Stimulated activated CD8-positive, alpha-beta memory T cell treated with anti-CD3 and anti-CD28 coated beads, Interleukin-7, amount 100 ng/mL, for 1 hour (primary cell): Measurements from ENCODE around the gene TMEM129.
"Not testable (repeated sequence)": the region's sequence is repeated elsewhere in the genome, so short reads cannot be mapped to it uniquely, and the experiment has no call there.

Experiments
- DNase-seq, 2 donors: peaks; one replicate each; pipeline ENCODE4 v3.0.0-alpha.2; 2020; ENCODE audit warnings: low read depth in 2 of 2

TMEM129 gene

DNA sequence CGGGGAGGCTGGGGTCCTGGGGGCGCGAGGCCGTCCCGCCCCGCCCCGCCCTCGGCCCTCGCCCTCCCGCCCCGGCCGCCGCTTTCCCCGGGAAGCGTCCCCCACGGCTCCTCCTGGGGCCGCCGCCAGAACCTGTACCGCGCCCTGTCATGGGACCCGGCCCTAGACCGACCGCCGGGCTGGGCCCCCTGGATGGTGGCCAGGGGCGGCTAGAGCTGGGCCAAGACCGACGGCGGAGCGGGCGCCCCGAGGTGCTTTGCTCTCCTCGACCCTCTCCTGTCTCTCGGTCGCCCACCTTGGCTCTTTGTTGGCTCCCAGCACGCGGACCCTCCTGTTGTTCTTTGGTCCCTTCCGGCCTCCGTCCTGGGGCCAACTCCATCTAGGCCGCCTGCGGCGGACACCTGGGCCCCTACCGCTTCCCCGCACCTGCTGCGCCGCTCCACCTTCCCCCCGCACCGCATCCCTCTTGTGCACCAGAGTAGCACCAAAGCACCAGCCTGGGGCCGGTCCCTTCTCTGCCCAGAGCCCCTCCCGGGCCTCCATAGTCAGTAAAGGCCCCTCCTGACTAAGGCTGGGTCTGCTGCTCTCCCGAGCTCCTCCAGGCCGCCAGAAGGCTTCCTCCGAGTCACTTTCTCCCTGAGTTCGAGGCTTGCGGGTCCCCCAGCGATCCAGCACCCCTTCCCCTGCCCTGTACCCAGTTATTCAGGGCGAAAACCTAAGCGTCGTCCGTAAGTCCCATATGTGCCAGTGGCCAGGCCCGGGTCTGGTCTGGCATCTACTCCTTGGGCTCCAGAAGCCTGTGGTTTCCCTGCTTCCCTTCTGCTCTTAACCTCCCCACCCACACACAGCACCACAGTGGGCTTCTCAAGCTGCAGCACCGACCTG, 785 bp upstream of the TMEM129 start:
- no peak for DNase-seq

DNA sequence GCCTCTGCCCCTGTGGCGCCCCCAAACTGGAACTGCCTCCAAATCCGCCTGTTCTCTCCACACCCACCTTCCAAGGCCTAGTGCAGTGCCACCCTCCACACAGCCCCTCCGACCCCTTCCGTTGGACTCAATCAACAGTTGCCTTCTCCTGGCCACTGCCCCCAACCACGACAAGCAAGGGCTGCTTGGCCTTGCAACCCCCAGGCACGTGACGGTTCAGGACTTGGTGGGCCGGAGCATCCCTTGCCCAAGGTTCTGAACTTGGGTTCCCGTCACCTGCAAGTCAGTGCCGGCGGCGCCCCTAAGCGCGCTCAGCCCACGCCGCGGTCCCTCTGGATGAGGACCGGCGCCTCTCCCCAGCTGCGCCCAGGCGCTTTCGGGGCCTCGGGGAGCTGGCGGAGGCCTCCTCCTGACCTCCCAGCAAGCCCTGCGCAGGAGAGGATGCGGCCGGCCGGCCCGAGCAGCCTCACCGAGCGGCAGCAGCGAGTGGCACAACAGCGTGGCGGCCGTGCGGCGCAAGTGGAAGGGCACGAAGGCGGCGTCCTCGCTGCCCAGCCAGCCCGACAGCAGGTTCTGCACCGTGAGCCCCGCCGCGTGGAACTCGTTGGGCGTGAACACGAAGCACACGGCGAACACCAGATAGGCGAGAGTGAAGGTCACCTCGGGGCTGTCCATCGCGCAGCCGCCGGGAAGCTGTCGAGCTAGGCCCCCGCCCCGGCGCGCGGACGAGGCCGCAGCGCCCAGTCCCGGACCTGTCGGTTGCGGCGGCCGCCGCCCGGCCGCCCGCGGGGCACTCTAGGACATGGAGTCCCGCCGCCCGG, 750 bp downstream of the TMEM129 start:
- DNase-seq = no peak

DNA sequence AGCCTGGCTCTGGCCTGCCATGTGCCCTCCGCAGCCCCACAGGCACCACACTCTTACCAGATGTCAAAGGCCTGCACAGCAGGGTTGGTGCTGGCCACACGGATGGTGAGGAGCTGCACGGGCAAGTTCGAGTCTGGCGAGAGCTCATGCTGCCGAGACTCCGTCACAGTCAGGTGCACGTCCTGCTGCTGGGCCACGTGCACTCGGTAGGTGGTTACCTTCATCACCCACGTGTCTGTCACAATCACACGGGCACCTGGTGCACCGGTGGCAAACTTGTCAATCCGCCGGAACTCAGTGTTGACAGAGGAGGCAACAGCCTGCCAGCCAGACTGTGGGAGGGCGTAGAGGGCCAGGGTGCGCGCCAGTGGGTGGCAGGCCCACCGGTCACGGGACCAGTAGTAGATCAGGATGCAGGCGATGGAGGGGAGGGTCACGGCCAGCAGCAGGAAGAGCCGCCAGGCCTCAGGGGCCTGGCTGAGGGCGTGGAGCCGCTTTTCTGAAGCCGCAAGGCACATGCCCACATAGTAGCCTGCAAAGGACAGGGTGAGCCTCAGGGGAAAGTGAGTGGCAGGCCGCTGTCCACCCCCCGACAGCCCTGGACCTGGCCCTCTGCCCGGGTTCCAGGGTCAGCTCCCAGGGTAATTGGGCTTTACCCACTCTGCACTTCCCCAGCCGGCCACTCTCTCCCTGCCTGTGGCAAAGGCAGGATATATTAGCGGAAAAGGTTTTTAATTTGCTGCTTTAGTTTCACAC, 2.9 kb downstream of the TMEM129 start:
- DNase-seq = no peak

DNA sequence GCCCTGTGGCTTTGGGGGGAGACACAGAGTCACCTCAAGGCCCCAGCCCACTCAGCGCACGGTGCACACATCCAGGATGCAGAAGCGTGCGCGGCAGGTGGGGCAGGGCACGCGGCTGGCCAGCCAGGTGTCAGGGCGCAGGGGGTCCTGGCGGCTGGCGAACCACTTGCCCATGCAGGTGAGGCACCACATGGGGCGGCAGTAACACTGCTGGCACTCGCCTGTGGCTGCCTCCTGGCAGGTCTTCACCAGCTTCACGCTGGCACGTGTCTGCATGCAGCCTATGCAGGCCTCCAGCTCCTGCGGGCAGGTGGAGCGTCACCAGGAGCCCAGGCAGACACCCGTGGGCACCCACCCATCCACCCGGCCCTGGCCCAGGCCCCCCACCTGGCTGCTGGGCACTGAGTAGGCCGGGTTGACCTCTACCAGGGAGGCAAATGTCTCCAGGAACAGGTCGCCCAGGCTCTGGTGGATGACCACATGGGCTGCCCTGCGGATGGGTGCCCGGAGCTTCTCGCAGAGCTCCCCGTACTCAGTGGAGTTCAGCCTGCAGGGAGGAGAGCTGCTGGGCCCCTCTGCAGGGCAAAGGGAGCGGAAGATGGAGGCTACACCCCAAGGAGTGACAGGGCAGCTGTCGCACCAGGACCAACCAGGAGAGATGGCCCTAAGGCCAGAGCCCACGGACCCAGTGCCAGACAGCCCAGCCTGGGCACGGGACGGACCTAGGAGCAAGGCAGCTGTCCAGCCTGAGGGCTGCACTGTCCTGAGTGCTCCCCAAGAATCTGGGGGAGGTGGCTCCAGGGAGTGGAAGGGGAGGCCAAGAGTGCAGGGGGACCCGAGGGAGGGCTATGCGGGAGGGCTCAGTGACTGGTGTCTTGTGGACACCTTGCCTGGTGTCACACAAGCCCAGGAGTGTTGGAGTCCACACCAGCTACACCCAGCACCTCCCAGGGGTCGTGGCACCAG, 3.7 kb downstream of the TMEM129 start:
- DNase-seq = no peak

DNA sequence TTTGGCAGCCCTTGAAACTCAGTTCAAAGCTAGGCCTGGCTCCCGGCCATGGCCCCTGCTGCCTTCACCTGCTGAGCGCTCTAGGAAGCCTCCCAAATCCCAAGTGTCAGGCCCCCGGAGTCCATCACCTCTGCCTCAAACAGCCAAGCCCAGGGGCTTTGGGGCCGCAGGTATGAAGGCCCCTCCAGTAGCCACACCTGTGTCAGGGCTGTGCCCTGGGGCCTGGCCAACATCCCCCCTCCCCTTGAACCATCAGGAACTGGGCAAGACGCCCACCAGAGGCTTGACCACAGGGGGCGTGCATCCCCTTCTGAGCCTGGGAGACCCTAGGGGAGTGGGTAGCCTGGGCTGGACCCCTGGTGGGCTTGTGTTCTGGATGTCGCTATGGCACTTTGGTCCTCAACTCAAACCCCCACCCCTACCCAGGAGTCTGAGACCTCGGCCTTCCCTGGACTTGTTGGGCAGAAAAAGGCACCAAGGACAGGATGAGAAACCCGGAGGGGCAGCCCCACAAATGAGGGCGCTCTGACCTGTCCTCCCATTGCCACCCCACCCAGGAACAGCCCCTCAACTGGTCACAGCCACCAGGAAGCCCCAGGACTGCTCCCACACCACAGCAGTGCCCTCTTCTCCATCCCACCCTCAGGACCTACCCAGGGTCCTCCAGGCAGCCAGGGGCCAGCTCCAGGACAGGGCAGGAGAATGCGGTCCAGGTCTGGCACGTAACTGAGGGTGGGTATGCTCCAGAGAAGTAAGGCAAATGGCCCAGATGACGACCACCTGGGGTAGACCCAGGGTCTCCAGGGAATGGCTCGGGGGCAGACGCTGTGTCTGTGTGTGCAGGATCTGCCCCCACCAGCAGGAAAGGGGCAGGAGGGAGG, 4.8 kb downstream of the TMEM129 start:
- DNase-seq = no peak

DNA sequence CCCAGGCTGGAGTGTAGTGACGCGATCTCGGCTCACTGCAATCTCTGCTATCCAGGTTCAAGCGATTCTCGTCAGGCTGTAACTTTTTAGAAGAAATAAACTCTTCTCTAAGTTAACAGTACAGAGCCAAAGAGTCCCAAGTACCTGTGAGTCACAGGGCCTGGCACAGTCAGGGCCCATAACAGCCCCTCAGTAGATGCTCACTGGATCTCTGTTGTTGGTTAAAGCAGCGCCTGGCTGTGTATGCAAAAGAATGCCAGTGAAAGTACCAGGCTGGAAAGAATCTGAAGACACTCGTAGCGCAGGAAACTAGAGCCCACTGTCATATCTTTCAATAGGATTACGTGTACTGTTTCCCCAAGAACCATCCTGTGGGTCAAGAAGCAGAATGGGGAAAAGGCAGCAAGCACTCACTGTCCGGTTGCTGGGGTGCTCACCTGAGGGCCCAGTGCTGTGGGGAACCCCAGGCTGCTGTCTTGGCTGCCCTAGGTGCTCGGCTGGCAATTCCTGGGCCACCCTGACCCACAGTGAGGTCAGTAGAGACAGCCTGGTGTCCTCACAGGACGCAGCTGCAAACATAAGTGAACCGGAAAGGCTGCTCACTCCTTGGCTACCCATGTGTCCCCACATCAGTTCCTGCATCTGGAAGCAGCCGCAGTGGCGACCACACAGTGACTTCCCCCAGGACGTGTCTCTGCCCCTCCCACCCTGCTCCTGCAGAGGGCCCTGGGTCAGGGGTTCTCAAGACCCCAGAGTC, 5.9 kb downstream of the TMEM129 start:
- no peak for DNase-seq

DNA sequence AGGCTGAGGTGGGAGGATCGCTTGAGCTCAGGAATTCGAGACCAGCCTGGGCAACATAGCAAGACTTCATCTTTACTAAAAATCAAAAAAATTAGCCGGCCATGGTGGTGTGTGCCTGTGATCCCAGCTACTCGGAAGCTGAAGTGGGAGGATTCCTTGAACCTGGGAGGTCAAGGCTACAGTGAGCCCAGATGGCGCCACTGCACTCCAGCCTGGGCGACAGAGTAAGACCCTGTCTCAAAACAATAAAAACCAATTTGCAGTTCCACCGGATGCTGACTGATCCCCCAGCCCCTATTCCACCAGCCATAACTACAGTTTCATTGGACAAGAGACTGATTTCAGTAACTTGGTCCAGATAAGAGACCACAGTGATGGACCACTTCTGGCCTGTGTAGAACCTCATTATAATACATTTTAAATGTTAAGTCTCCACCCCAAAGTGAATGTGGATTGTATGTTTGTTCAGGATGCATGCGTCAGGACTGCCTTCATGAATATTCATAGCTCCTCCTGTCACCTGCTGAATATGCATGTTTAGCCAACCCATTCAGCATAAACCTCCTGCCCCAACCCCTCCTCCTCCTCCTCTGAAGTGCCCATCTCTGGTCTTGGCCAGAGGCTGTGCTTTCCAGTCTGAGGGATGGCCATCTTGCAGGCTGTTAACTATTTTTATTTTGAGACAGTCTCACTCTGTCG, 6.7 kb downstream of the TMEM129 start:
- no peak for DNase-seq

DNA sequence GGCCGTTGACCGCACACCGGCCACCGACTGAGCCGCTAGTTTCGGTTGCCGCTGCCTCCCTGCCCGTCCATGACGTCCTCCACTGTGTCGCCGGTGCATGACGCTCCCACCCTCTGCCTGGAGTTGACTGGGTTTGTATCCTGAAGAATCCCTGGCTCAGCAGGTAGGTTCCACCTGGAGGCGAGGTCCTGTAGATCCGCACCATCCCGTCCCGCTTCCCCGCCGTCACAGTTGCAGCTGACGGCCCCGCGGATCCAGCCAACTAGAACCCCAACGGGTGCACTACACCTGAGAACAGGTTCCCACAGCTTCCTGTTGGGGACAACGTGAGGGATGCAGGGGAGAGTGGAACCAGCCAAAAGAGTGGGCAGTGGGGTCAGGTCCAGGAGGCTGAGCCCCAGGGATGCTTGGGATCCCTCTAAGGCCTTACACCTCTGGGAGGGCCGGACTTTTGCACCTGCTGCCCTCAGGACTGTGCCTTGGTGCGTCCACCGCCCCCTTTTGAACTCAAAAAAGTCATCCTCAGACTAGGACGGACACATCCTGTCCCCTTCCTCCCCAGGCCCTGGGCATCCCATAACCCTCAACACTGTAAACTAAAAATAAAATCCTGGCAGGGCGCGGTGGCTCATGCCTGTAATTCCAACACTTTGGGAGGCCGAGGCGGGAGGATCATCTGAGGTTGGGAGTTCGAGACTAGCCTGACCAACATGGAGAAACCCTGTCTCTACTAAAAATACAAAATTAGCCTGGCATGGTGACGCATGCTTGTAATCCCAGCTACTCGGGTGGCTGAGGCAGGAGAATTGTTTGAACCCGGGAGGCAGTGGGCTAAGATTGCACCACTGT, 7.9 kb downstream of the TMEM129 start:
- no peak for DNase-seq

DNA sequence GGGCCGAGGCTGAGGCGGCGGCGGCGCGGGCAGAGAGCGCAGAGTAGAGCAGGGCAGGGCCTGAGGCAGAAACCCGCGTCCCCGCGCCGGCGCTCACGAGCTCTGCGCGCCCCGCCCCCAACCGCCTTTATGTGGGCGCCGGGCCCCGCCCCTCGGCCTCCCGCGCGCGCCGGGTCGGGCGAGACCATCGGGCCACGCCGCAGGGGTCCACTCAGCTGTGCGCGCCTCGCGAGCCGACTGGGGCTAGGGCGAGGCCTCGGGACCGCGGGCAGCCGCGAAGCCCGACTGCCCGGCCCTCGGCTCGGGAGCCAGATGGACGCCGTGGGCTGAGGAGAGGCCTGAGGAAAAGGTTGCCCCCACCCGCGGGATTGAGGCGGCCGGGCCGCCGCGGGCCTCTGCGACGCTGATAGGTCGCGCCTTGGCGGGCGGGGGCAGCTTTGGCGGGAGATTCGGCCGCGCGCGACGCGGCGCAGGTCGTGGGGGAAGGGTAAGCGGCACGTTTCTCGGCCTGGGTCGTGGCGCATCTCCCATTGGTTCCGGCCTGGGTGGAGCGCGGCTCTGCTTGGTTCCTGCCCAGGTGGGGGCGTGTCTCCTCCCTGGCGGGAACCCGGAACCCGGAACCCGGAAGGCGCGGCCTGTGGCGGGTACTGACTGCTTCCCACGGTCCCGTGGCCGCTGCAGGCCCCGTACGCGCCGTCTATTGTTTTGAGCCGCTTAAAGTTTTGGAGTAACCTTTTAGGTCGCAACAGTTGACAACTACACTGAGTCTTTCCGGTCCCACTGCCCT, 8.7 kb downstream of the TMEM129 start, which contains the start of gene SLBP:
SLBP (minus strand) TSS at position 104 of the 787 bp plus-strand sequence. CDS start 131 bp downstream, outside the sequence.
- DNase-seq = peak; percentile 95 to 96

DNA sequence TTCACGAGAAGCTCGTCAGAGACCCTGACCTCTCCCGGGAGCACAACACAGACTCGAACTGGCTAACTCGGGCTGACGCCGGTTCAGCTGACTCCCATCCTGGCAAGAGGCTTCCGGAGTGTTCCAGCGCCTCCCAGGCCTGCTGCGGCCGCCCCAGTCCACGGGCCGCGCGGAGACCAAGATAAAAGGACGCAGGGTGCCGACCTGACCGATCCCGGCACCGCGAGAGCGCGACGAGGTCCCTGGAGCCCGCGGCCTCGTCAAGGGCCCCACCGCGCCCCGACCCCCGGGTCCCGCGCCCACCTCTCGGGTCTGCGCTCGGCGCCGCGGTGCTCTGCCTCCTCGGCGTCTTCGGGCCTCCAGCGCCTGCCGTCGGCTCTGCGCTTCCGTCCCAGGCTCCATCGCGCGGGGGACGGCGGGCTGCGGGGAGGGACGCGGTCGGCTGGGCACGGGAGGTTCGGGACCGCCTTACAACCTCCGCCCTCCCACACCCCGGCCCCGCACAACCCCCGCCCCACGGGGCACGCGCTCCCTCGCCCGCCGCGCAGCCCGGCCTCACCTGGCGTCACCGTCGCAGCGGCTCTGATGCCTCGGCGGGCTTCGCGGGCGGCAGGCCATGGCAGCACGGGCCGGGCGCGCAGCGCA, 9.4 kb downstream of the TMEM129 start:
- DNase-seq = no peak

DNA sequence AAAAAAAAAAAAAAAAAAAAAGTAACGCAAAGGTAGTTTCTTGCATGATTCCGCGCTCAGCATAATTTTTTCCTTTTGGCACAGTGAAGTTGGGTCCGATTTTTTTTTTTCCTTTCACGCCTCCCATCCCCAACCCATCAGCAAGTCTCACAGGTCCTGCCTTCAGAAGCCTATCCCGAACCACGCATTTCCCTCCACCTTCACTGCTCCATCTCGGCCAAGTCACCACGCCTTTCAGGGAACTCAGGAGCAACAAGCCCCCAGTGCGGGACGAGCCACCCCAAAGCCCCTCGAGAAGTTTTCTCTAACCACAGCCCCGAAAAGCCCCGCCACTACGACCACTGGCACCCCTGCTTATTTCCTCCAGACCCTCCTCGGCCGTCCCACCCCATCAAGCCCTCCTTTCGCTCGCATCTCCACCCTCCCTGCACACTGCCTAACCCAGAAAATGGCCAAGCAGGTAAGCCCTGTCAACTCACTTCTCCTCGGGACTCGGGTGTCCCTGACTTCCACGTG, 10.0 kb downstream of the TMEM129 start:
- DNase-seq = no peak

DNA sequence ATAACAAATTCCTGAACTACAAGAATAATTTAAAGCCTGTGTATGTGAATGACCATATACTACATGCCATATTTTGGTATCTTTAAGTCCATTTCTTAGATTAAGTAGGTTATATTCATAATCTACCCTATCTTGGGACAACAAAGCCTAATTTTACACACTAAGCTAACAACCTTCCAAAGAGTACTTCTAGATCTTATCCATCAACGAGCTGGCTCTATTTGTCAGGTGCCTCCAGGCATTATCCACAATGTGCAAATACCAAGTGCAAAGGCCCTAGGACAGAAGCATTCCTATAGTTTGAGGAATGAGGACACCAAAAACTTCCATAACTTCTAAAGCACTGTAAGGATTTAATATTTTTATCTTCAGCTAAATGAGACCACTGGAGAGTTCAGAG, 12.5 kb downstream of the TMEM129 start:
- no peak for DNase-seq

DNA sequence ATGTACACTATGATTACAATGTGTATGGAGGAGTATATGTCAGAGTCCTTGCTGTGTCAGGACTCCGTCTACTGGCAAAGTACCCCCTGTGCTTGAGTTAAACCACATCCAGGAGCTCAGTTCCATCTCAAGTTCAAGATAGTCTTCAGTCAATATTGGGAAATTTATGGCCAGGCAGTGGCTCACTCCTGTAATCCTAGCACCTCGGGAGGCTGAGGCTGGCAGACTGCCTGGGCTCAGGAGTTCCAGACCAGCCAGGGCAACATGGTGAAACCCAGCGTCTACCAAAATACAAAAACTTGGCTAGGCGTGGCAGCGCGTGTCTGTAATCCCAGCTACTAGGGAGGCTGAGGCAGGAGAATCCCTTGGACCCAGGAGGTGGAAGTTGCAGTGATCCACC, 14.8 kb downstream of the TMEM129 start:
- no peak for DNase-seq

DNA sequence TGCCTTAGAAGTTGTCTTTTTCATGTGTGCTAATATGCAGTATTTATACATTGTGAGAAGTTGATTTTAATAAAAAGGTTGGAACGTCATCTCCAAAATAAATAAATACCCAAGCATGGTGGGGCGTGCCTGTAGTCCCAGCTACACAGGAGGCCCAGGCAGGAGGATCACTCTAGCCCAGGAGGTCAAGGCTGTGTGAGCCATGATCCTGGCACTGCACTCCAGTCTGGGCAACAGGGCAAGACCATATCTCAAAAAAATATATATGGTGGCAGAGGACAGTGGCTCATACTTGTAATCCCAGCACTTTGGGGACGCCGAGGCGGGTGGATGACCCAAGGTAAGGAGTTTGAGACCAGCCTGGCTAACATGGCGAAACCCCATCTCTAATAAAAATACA, 15.4 kb downstream of the TMEM129 start:
- no peak for DNase-seq

DNA sequence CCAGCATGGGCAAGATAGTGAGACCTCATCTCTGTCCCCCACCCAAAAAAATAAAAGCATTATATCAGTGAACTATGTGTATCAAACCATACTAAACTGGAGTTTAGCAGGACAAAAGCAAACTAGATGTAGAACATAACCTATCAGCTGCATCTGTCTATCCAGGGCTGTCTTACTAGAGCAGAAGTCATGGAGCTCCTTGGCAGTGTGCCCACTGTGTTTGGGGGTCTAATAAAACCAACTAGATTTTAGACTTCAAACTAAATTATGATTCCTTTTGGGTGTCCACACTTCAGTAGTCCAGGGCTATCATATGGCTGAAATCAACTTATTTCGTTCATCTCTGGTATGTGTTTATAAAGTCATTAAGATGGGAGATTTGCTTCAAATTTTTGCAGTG, 17.3 kb downstream of the TMEM129 start:
- DNase-seq = no peak

DNA sequence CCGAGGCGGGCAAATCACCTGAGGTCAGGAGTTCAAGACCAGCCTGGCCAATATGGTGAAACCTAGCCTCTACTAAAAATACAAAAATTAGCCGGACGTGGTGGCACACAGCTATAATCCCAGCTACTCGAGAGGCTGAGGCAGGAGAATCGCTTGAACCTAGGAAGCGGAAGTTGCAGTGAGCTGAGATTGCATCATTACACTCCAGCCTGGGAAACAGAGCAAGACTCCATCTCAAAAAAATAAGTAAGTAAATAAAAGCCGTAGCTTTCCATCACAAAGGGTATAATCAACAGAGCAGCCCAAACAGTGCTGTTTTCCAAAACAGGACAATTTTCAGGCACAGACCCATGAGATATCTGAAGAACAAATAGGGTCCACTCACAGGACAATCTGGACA, 19.5 kb downstream of the TMEM129 start:
- DNase-seq = not testable (repeated sequence)
